Stimulated activated CD8-positive, alpha-beta memory T cell treated with anti-CD3 and anti-CD28 coated beads, Interleukin-15, amount 100 ng/mL, for 1 hour (primary cell): ENCODE measurements around the gene POTEF.
"Not testable (repeated sequence)": the region's sequence is repeated elsewhere in the genome, so short reads cannot be mapped to it uniquely, and the experiment has no call there.

Source experiments
- DNase-seq: peaks from one replicate; pipeline ENCODE4 v3.0.0-alpha.2; 2020; ENCODE audit warnings: low read depth

Gene POTEF

GRCh38 chr2:130152816-130153595 is 24.0 kb upstream of the POTEF start:
- DNase-seq: no peak

- DNase-seq: not testable (repeated sequence)
These were observed 23.3 kb upstream of the POTEF start for GRCh38 chr2:130152136-130152815.

- DNase-seq: not testable (repeated sequence)
These were observed 22.1 kb upstream of the POTEF start for GRCh38 chr2:130151145-130151512.

GRCh38 chr2:130150181-130151144 is 21.4 kb upstream of the POTEF start:
- DNase-seq: no peak

GRCh38 chr2:130148515-130148914 is 19.5 kb upstream of the POTEF start:
- not testable (repeated sequence) for DNase-seq

- DNase-seq: peak; percentile 12
These were observed 16.0 kb upstream of the POTEF start, which contains the start of gene CCDC74B for GRCh38 chr2:130145006-130145414. TSS of gene CCDC74B (minus strand) at chr2:130145112. CDS start at chr2:130144996, 116 bp downstream.

- not testable (repeated sequence) for DNase-seq
These were observed 14.4 kb upstream of the POTEF start for GRCh38 chr2:130143266-130144039.

GRCh38 chr2:130142396-130143265 is 13.6 kb upstream of the POTEF start:
- DNase-seq: not testable (repeated sequence)

GRCh38 chr2:130141645-130142370 is 12.8 kb upstream of the POTEF start:
- not testable (repeated sequence) for DNase-seq

GRCh38 chr2:130141002-130141401 is 12.0 kb upstream of the POTEF start:
- not testable (repeated sequence) for DNase-seq

- DNase-seq: not testable (repeated sequence)
These were observed 11.5 kb upstream of the POTEF start for GRCh38 chr2:130140516-130140915.

- not testable (repeated sequence) for DNase-seq
These were observed 10.6 kb upstream of the POTEF start for GRCh38 chr2:130139331-130140280.

- DNase-seq: not testable (repeated sequence)
These were observed 9.8 kb upstream of the POTEF start for GRCh38 chr2:130138841-130139251.

- DNase-seq: not testable (repeated sequence)
These were observed 9.3 kb upstream of the POTEF start for GRCh38 chr2:130138326-130138725.

GRCh38 chr2:130137118-130137517 is 8.1 kb upstream of the POTEF start:
- not testable (repeated sequence) for DNase-seq

GRCh38 chr2:130136546-130136945 is 7.5 kb upstream of the POTEF start:
- not testable (repeated sequence) for DNase-seq

GRCh38 chr2:130135692-130136541 is 6.9 kb upstream of the POTEF start:
- DNase-seq: no peak
